Amniotic stem cell (primary cell): Measurements from ENCODE around the gene CNTNAP5.

Experiments
- DNase-seq: peaks from one replicate; lab custom pipeline; 2025; lab: John Stamatoyannopoulos, UW

The CNTNAP5 gene

DNA sequence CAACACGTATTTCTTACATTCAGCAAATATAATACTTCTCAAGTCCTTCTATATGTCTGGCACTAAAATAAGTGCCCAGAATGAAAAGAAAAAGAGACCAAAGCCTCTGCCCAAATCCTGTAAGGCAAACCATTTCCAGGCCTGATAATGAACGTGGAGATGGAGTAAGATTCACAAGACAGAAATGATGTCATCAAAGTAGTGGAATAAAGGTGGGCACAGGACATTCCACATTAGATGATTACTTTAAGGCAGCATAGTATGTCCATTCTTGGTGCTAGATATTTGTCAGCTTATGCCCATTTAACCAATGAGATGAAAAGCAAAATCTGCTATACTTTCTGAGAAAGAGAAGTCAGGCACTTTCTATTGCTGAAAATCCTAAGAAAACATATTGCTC is 38.5 kb downstream of the CNTNAP5 start:
- no peak for DNase-seq

DNA sequence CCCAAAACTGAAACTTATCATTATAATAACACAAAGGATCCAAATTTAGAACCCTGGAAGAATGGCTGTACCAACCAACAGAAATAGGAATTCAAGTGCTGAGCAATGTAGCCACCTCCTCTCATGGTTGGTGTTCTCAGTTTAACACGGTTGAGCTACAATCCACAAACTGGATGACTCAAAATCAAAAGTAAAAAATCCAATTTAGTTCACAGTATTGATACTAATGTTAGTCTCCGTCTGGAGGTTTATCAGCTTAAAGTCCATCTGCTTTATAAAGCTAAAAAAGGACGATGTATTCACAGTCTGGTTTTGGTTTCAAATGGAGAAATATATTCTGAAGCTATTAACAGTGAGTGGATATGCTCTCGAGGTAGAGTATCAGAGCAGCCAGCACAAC is 40.5 kb downstream of the CNTNAP5 start:
- DNase-seq = no peak

DNA sequence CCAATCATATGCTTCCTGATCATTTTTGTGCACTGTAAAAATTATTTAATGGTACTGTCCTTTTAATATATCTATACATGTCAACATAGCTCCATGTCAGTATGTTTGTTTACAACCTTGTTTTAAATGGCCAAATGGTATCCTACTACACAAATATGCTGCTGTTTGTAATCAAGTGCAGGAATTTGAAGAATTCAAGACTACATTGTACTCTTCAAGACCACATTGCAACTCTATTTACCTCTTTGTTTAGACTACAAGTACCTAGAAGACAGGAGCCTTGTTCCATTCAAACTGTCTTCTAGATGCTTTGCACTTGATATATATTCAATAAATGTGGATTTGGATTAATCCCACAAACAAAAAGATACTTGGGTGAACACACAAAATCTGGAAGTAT is 41.7 kb downstream of the CNTNAP5 start:
- no peak for DNase-seq

DNA sequence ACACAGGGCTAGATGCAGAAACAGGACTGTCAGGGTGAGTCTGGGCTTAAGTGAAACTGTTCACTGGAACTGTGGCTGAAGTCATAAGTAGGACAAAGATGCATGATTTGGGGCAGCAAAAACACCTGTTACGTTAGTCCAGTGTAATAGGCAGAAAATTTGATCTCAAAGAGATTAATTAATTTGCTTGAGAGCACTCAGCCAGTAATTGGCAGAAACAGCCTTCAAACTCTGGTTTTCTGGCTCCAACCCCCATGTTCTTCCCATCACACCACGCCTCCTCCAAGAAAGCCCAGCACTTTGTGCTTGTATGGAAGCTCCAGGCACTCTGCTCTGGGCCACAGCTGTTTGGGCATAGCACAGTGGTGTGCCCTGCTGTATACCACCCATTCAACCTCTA is 54.0 kb downstream of the CNTNAP5 start:
- no peak for DNase-seq

DNA sequence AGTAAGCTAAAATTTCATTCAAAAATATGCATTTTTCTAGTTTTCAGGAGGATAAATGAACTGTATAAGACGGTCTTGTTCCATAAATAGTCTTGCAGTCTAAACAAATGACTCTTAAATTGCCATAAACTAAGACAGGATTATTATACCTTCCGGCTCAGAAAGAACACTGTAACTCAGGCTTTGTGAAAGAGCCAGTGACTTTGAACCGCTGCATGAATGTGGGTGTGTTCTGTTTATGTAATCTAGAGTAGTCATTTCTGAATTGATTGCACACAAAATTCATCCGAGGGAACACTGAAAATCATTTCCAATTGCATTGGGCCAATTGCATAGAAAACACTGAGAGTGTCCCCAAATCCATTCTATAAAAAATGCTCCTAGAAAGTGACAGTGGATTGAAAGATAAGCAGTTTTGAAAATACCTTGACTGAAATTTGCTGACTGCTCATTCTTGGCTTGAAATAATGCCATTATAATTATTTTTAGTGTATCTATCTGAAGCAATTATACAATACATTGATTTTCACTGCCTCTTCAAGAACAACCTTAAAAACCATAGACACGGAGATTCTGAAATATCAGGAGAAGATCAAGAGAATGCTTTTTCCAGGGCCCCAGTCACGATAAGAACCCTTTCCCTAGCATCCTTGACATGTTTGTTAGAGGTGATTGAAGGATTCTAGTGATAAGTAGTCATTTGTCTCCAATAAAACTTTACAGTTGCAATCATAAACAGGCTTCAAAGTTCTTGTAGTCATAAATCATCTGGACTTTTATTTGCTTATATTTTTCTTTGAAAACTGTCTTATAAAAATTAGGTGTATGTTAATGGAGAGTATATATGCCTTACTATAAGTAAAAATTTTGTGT is 55.4 kb downstream of the CNTNAP5 start:
- DNase-seq = no peak

DNA sequence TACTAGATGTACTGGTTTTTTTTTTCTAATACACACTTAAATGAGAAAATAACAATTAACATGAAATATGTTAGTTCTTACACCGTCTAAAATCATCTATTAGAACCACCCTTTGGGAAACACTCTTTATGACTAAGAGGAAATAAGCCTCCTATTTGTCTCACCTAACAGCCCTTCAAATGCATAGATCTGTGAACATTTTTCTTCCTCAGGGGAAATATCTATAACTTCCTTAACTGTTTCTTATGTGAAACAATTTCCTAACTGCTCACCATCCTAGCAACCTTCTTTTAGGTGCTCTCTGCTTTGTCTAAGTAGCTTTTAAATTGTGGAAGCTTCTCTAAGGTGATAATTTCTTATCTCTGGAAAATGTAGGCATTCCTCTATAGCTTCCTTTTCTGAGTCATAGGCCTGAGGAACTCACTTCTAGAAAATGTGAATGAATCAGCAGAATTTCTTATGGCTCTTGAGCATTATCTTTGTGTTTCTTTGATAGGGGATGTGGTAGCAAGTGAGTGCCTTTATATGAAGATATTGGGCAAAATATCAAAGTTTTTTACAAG is 56.1 kb downstream of the CNTNAP5 start:
- DNase-seq = no peak

DNA sequence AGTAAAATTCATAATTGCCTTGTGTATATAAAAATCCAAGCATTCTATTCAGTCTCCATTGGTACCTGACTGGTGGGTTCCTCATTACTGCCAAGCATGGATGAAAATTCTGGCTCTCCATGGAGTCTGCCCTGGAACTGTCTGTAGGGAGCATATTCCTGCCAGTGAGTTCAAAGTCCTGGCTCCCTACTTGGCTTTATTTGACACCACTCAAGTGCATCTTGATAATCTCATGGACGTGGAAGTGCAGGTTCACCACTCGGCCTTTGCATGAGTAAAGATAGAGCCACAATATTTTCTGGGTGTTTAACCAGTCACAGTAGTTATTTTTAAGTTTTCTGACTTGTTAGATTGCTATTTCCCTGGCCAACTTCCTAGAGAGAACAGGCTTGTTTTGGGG is 63.5 kb downstream of the CNTNAP5 start:
- no peak for DNase-seq

DNA sequence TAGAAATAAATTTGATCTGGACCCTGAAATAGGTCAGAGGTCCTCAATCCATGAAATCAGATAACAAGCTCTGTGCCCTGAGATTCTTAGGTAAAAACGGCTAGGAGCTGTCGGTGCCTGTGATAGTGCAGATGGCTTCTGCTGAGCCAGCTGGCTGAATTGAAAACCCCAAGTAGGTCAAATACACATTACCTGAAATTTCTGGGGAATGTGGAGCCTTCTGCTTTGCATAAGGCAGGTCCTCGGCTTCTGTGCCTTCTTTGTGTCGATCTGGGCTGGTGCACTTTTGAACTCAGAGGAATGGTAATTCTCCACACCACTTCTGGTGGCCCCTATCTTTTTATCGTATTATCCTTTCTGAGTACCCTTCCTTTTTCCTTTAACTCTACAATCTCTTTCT is 66.6 kb downstream of the CNTNAP5 start:
- DNase-seq = no peak

DNA sequence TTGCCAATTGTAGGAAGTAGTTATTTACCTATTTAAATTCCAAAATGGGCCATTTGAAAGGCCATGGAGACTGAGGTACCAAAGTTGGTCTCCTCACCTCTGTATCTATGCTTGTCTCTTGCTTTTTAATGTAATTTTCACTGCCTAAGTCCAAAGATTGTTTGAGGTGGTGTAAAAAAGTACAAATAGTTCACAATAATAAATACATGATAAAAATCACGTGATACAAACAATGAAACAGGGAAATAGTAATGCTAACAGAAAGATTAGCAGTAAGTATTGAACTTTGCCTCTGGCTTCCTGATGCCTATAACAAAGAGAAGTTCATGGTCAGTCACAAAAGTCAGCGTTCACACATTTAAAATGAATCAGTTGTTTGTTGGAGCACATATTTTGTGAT is 67.6 kb downstream of the CNTNAP5 start:
- DNase-seq = no peak

DNA sequence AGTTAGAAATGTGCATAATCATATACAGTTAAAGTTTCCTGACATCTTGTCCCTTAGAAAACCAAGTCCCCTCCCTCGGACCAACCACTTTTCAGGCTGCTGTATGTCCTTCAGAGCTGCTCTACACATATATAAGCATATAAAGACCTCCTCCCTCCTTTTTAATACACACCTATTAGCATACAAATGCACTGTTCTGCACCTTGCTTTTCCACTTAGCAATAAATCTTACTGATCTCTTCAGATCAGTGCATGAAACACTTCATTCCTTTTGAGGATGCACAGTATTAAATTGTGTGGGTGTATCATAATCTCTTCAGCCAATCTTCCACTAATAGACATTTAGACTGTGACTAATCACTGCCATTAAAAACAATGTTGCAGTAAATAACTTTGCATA is 79.8 kb downstream of the CNTNAP5 start:
- no peak for DNase-seq

DNA sequence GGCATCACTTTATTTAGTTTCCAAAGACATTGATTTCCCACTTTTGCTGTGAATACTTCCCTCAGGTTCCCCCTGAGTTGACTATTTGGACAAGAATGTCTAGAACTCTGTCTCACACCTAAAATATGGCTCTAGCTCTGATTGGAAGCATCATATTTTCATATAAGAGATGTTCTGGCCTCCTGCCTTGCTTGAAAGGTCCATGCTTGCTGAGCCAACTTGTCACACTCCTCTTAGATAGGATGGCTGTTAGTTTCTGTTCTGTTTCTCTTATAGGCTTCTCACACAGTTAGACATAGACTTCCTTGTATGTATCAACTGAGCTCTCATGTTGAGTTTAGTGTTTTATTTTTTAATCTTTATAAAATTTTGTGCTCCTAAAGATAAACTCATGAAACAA is 87.1 kb downstream of the CNTNAP5 start:
- DNase-seq = no peak

DNA sequence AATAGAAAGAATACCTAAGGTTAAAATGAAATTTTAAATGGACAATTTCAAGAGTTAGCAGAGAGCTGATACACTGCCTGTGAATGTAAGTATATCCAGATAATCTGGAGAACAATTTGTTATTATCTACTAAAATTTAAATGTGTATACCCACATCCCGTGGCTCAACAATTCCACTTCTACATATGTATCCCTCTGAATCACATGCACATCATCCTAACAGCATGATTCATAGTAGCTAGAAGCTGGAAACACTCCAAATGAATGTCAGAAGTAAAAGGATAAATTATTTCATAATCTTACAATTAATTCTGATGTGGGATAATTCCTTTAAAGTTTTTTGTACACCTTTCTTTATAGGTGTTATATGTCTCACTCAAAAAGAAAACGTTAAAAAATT is 87.9 kb downstream of the CNTNAP5 start:
- no peak for DNase-seq

DNA sequence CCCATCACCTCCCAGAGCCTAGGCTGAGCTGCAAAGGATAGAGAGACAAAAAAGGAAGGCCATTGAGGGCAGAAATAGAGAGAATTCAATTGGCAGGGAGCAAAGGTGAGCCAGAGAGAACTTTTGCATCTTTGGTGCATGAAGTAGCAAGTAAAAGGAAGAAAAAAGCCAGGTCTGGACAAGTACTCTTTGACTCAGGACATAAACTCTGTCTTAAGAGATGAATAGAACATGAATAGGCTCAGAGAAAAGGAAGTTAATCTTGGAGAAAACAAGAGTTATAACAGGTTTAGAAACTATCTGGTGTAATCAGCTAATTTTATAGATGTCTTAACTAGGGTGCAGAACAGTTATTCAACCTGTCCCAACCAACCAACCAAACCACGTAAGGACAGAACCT is 95.2 kb downstream of the CNTNAP5 start:
- no peak for DNase-seq

DNA sequence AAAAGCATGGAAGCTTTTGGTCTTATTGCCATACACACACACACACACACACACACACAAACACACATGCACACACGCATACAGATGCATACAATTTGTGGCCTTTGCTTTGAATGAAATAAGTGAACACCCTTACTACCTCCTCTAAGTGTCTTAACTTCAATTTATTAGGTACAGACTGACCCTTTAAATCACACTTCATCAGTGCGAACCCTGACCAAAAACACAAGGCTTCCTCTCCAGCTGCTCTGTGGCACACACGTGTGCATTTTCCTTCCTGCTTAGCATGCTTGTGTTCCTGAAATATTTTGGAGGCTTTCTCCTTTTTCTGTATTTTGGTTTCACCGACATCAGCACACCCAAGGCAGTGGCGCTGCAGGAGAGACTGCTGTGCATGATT is 96.0 kb downstream of the CNTNAP5 start:
- DNase-seq = no peak

DNA sequence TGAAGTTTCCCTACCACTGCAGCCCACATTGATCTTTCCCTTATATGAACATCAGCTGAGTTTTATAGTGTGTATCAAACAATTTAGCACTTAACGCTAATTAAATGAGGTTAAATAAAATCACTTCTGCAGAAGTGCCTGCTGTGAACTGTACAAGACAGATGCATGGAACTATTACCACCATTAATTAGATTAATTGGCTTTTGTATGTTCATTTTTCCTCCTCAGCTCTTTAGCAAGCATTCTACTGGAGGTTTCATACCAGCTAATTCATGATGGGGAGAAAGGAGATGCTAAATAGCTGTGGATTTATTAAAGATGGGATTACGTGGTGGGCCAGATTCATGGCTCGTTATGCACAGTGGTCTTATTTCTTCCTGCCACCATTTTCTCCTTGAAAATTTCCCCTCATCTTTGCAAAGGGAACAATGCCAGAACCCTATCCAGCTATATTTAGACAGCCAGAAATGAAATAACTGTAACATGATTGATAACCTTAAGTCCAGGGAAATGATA is 96.7 kb downstream of the CNTNAP5 start:
- DNase-seq = no peak

DNA sequence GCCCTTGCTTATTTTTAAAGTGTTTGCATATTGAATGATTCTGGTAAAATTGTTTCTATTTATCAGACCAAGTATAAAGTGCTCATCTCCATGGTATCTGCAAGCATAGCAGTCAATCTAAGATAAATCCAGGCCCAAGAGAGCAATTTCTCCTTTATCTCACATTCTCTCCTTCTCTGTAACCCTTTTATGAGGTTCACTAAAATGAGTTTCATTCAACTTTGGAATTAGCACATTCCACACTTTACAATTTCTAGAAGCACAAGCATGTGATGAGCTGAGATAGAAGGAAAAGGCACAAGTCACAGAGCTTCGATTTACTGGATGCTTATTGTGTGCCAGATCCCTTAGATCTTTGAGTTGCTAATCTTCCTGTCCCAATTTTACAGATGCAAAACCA is 97.3 kb downstream of the CNTNAP5 start:
- DNase-seq = no peak

DNA sequence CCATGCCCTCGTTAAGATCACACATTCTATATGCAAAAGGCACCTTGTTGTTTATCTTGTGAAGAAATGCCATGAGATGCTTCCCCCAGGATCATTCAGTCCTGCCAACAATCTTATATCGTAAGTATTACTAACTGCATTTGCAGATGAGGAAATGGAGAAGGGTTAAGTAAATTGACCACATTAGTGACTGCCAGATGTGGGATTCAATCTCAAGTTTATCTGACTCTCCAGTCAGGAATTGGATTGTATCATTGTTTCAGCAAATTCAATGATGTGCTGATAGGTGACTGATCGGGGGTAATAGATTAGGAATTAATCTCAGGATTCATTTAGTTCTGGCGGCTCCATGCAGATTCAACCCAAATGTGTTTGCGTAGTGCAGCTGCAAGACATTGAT is 106.2 kb downstream of the CNTNAP5 start:
- no peak for DNase-seq

DNA sequence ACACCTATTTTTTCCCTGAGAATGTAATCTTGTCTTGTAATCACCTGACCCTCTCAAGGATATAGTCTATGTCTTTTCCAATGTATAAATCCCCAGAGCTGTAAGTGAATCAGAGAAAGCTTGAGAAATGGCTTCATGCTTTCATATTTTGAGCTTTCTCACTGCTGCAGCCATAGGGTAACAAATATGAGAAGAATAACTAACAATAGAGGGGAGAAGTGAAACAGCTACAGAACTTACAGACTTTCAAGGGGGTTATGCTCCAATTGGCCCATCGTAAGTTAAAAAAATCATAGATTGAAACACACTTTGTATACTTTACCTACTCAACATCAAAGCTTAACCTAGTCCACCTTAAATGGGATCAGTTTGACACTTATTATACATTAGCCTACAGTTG is 111.0 kb downstream of the CNTNAP5 start:
- no peak for DNase-seq

DNA sequence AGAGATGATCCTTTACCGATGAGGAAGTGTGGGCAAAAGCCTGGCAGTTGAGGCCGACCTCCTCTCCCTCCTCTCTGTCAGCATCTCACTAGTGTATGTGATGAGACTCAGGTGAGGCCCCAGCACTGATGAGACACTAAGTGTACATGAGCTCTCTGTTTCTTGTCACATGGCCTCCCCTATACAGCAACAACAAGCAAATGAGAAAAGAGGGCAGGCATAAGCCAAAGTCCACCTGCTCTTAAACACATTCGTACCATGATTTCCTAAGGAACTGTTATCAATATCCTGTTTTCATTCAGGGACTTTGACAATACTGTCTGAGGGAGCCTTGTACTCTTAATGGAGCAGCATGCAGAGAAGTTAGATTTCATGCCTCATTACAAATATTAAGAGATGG is 113.0 kb downstream of the CNTNAP5 start:
- DNase-seq = no peak

DNA sequence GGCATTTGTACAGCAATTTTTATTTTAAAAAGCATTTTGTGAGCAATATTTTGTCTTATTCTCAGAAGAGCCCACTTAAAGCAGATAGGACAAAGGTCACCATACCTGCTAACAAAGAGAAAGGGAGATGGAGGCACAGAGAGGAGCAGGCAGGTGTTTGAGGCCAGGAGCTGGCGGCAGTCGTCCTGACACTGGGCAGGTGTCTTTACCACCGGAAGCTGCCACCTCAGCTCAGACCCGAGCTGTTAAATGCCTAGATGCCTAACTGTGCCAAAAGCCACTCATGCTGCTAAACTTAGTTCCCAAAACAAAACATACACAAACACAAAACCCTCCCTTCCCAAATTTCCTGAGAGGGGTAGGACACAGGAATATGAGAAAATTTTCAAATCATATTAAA is 120.9 kb downstream of the CNTNAP5 start:
- no peak for DNase-seq

DNA sequence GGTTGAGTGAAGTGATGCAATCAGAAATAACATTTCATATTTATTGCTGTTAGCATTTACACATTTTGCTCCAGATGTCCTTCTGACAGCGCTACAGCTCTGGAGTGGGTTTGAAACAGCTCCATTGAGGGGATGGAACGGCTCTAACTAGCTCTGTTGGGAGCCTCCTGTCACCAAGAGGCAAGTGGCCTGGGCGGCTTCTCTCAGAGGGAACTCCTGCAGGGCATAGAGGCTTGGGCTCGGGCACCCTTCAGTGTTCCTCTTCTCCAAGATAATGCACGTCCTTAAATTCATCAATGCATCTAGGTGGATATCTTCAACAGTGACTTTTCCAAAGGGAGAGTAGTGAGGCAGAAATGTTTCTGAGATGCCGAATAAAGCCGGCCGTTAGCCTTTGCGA is 122.5 kb downstream of the CNTNAP5 start:
- DNase-seq = no peak

DNA sequence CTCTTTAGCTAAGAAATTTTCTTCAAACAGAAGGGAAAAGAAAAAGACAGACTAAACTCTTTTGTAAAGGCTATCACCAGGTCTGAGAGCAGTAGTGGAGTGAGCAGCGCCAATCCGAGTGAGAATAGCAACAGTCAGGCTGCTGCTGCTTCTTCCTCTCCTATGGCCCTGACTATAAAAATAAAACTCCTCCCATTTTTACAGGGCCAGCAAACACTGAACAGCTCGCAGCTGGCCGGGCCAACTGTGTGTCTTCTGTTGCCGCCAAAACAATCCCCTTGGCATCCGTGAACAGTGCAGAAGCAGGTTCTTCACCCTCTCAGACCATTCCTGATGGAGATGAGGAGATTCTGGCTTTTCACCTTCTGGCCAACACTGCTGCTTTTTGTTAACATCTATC is 124.5 kb downstream of the CNTNAP5 start:
- DNase-seq = no peak

DNA sequence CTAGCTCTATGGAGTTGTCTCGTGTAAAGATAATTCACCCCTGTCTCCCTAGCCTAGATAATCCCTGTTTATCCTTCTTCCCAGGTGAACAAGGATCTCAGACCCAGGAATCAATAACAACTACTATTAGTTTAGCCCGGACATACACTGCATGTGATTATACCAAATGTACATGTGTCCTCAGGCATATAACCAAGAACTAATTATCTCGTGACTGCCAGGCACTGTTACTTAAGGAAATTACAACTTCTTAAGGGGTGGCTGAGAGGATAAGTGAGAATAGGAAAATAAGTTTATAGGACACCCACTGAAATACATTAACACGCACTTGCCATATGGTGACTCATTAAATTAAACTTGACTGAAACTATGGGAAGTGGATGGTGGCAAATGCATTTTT is 126.6 kb downstream of the CNTNAP5 start:
- DNase-seq = no peak

DNA sequence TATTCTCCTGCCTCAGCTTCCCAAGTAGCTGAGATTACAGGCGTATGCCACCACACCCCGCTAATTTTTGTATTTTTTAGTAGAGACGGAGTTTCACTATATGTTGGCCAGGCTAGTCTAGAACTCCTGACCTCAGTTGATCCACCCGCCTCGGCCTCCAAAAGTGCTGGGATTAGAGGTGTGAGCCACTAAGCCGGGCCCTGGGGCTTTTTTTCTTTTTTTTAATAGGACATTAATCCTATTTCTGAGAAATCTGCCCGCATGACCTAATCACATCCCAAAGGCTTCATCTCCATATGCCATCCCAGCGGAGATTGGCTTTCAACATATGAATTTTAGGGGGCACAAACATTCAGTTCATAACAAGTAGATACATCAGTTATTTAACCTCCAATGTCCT is 128.6 kb downstream of the CNTNAP5 start:
- DNase-seq = no peak
